Astrocyte (in vitro differentiated cells and primary cell): ENCODE data around the gene ISLR. TPM values are rescaled to one million over a fixed set of nuclear protein-coding genes. Genes with fewer than 3 reads are reported as not detected.

ENCODE experiments used
- DNase-seq: peaks from one replicate; pipeline ENCODE4 v3.0.0-alpha.2; 2010; ENCODE audit warnings: low read depth
- FAIRE-seq: peaks from 2 replicates; lab custom pipeline; 2011; peaks lifted over from hg19 to GRCh38; lab: Jason Lieb, UNC
- H2AFZ ChIP-seq: 2 replicates; pipeline ENCODE4 v1.6.0; 2012; ENCODE audit warnings: low read depth, low read length, inconsistent platforms
- H3K27ac ChIP-seq: 2 replicates; pipeline ENCODE4 v1.5.1; 2011; ENCODE audit warnings: low read depth, low read length, inconsistent platforms
- H3K27me3 ChIP-seq: 2 replicates; pipeline ENCODE4 v1.6.0; 2011; ENCODE audit warnings: low read length, inconsistent platforms; ENCODE audit not compliant: insufficient read depth
- H3K36me3 ChIP-seq: 2 replicates; pipeline ENCODE4 v1.5.1; 2011; ENCODE audit warnings: low read length, inconsistent platforms; ENCODE audit not compliant: insufficient read depth
- H3K4me1 ChIP-seq: 2 replicates; pipeline ENCODE4 v1.5.1; 2011; ENCODE audit warnings: low read length, inconsistent platforms; ENCODE audit not compliant: insufficient read depth
- H3K4me2 ChIP-seq: 2 replicates; pipeline ENCODE4 v1.6.0; 2012; ENCODE audit warnings: low read length, inconsistent platforms
- H3K4me3 ChIP-seq: 2 replicates; pipeline ENCODE4 v1.5.1; 2011; ENCODE audit warnings: low read depth, mild to moderate bottlenecking, low read length, inconsistent platforms; ENCODE audit not compliant: insufficient read depth
- H3K79me2 ChIP-seq: 2 replicates; pipeline ENCODE4 v1.6.0; 2012; ENCODE audit warnings: mild to moderate bottlenecking, low read length, inconsistent platforms; ENCODE audit not compliant: insufficient read depth
- H3K9ac ChIP-seq: 2 replicates; pipeline ENCODE4 v1.6.0; 2012; ENCODE audit warnings: mild to moderate bottlenecking, low read length, inconsistent platforms
- H3K9me3 ChIP-seq: 2 replicates; pipeline ENCODE4 v1.5.1; 2012; ENCODE audit warnings: low read depth, mild to moderate bottlenecking, low read length, inconsistent platforms; ENCODE audit not compliant: insufficient read depth
- H4K20me1 ChIP-seq: 2 replicates; pipeline ENCODE4 v1.6.0; 2012; ENCODE audit warnings: low read length, inconsistent platforms; ENCODE audit not compliant: insufficient read depth
- H3K27ac Mint-ChIP-seq: one replicate; pipeline ENCODE4 v1.8.0; 2021; ENCODE audit warnings: mild to moderate bottlenecking, mixed read lengths; ENCODE audit not compliant: unreplicated experiment
- H3K27me3 Mint-ChIP-seq: one replicate; pipeline ENCODE4 v1.8.0; 2021; ENCODE audit warnings: low read depth, mixed read lengths; ENCODE audit not compliant: unreplicated experiment
- H3K36me3 Mint-ChIP-seq: one replicate; pipeline ENCODE4 v1.8.0; 2021; ENCODE audit warnings: low read depth, mixed read lengths; ENCODE audit not compliant: unreplicated experiment
- H3K4me1 Mint-ChIP-seq: one replicate; pipeline ENCODE4 v1.8.0; 2021; ENCODE audit warnings: low read depth, mixed read lengths; ENCODE audit not compliant: unreplicated experiment
- H3K4me3 Mint-ChIP-seq: one replicate; pipeline ENCODE4 v1.8.0; 2021; ENCODE audit warnings: mild to moderate bottlenecking, moderate library complexity, mixed read lengths; ENCODE audit not compliant: unreplicated experiment
- H3K9me3 Mint-ChIP-seq: one replicate; pipeline ENCODE4 v1.8.0; 2021; ENCODE audit warnings: mild to moderate bottlenecking, mixed read lengths; ENCODE audit not compliant: unreplicated experiment
- CTCF ChIP-seq: IDR thresholded peaks from 2 replicates; pipeline ENCODE4 v1.5.1; 2011; ENCODE audit warnings: low read depth, mild to moderate bottlenecking, inconsistent platforms, low read length, moderate library complexity; ENCODE audit not compliant: insufficient read depth
- EZH2 ChIP-seq: IDR thresholded peaks from 2 replicates; pipeline ENCODE4 v1.6.1; 2012; ENCODE audit warnings: mild to moderate bottlenecking, low read length, inconsistent platforms; ENCODE audit not compliant: insufficient read depth
- total RNA-seq: library from RNA; stranded (reverse); gene quantifications from 2 replicates; pipeline ENCODE4 v1.2.1, GENCODE V29; 2021

ISLR gene
- total RNA-seq, 1 donor from 2014 or later: 1.6 TPM

- Histone ChIP-seq H2AFZ (no peak overlapping the region), H3K9me3 (no peaks in the 10 kb centered on the region), H3K27me3 (peaks cover 6% of the 10 kb centered on the region), H3K4me2 (peak overlapping the region; percentile 56), H3K36me3 (no peaks in the 10 kb centered on the region), H3K4me1 (peaks cover 19% of the 10 kb centered on the region), H3K79me2 (no peaks in the 10 kb centered on the region), H3K4me3 (no peak overlapping the region), H3K27ac (no peak overlapping the region), H4K20me1 (no peaks in the 10 kb centered on the region), H3K9ac (no peak overlapping the region)
- Mint-ChIP-seq H3K27ac (no peak overlapping the region), H3K4me1 (peaks cover 31% of the 10 kb centered on the region), H3K36me3 (no peaks in the 10 kb centered on the region), H3K9me3 (no peaks in the 10 kb centered on the region), H3K27me3 (peaks cover 39% of the 10 kb centered on the region), H3K4me3 (no peak overlapping the region)
- no peak for FAIRE-seq
- TF ChIP-seq EZH2: no peak
- no peak for TF ChIP-seq CTCF
- peak; percentile 59 for DNase-seq
These were observed 42.4 kb downstream of the ISLR start for GRCh38 chr15:74215958-74216357.

GRCh38 chr15:74216949-74217348, 43.4 kb downstream of the ISLR start:
- Mint-ChIP-seq H3K36me3 (no peaks in the 10 kb centered on the region), H3K27me3 (peaks cover 47% of the 10 kb centered on the region), H3K4me1 (peaks cover 36% of the 10 kb centered on the region), H3K9me3 (no peaks in the 10 kb centered on the region), H3K4me3 (no peak overlapping the region), H3K27ac (no peak overlapping the region)
- Histone ChIP-seq H3K36me3 (no peaks in the 10 kb centered on the region), H4K20me1 (no peaks in the 10 kb centered on the region), H3K79me2 (no peaks in the 10 kb centered on the region), H3K27ac (no peak overlapping the region), H3K9ac (no peak overlapping the region), H3K27me3 (peaks cover 8% of the 10 kb centered on the region), H3K9me3 (no peaks in the 10 kb centered on the region), H3K4me1 (peaks cover 19% of the 10 kb centered on the region), H3K4me3 (no peak overlapping the region), H3K4me2 (no peak overlapping the region), H2AFZ (no peak overlapping the region)
- TF ChIP-seq EZH2: no peak
- TF ChIP-seq CTCF: no peak
- DNase-seq (no peak), FAIRE-seq (no peak)
